Fibroblast of peridontal ligament (primary cell): ENCODE data around the gene IL1RAP.
"Not testable (repeated sequence)": the region's sequence is repeated elsewhere in the genome, so short reads cannot be mapped to it uniquely, and the experiment has no call there.

Source experiments
- DNase-seq: peaks from one replicate; pipeline ENCODE4 v3.0.0-alpha.2; 2010; ENCODE audit errors: extremely low read depth

Gene IL1RAP

GRCh38 chr3:190513409-190514370 is at the start of gene IL1RAP:
TSS of gene IL1RAP (plus strand) at chr3:190514085. CDS start at chr3:190564290, 50,205 bp downstream.
- peak; percentile 91 for DNase-seq

GRCh38 chr3:190467922-190468321 is 46.0 kb upstream of the IL1RAP start:
- DNase-seq = no peak

GRCh38 chr3:190473261-190473660 is 40.6 kb upstream of the IL1RAP start:
- not testable (repeated sequence) for DNase-seq

GRCh38 chr3:190481779-190482178 is 32.1 kb upstream of the IL1RAP start:
- peak; percentile 24 for DNase-seq

GRCh38 chr3:190485830-190486532 is 27.9 kb upstream of the IL1RAP start:
- DNase-seq = peak; percentile 10

GRCh38 chr3:190486533-190486864 is 27.4 kb upstream of the IL1RAP start:
- DNase-seq = no peak

- peak; percentile 4 for DNase-seq
Measured at GRCh38 chr3:190486908-190487607, 26.8 kb upstream of the IL1RAP start.

- no peak for DNase-seq
Measured at GRCh38 chr3:190491533-190492054, 22.3 kb upstream of the IL1RAP start.

- no peak for DNase-seq
Measured at GRCh38 chr3:190492129-190492528, 21.8 kb upstream of the IL1RAP start.

- no peak for DNase-seq
Measured at GRCh38 chr3:190492966-190493365, 20.9 kb upstream of the IL1RAP start.

GRCh38 chr3:190494907-190495306 is 19.0 kb upstream of the IL1RAP start:
- DNase-seq = no peak

GRCh38 chr3:190495354-190495753 is 18.5 kb upstream of the IL1RAP start:
- no peak for DNase-seq

- DNase-seq = no peak
Measured at GRCh38 chr3:190495796-190496195, 18.1 kb upstream of the IL1RAP start.

GRCh38 chr3:190496859-190497258 is 17.0 kb upstream of the IL1RAP start:
- DNase-seq = no peak

GRCh38 chr3:190497811-190498210 is 16.1 kb upstream of the IL1RAP start:
- no peak for DNase-seq

- DNase-seq = no peak
Measured at GRCh38 chr3:190498293-190498692, 15.6 kb upstream of the IL1RAP start.

GRCh38 chr3:190499122-190499521 is 14.8 kb upstream of the IL1RAP start:
- no peak for DNase-seq

GRCh38 chr3:190502946-190503345 is 10.9 kb upstream of the IL1RAP start:
- DNase-seq = no peak

GRCh38 chr3:190504354-190505125 is 9.3 kb upstream of the IL1RAP start:
- no peak for DNase-seq

- DNase-seq = no peak
Measured at GRCh38 chr3:190505381-190506003, 8.4 kb upstream of the IL1RAP start.

GRCh38 chr3:190506271-190506670 is 7.6 kb upstream of the IL1RAP start:
- DNase-seq = no peak
